ENCODE data around the gene FILIP1.
A peak's percentile ranks its signal among the peaks of the same experiment; 100 is the strongest.

The FILIP1 gene

GRCh38 chr6:75419416-75419815 is 74.2 kb downstream of the FILIP1 start:
- no peak for TF ChIP-seq EGR1 (IDR thresholded peaks at IDR 0.05)
- TF ChIP-seq EP300 (IDR thresholded peaks at IDR 0.05; ENCODE audit: borderline replicate concordance), result no peak
- no peak for TF ChIP-seq USF1 (IDR thresholded peaks at IDR 0.05)
- TF ChIP-seq TCF12 (IDR thresholded peaks at IDR 0.05; ENCODE audit: low read depth), result no peak
- no peak for TF ChIP-seq RAD21 (IDR thresholded peaks at IDR 0.05; ENCODE audit: low read depth)
- no peak for TF ChIP-seq CREB1 (IDR thresholded peaks at IDR 0.05; ENCODE audit: low read depth)
- no peak for TF ChIP-seq NFIC (IDR thresholded peaks at IDR 0.05)
- no peak for TF ChIP-seq MAX (IDR thresholded peaks at IDR 0.05)
- no peak for TF ChIP-seq TAF1 (IDR thresholded peaks at IDR 0.05; ENCODE audit: low read depth)
- no peak for TF ChIP-seq CEBPB (IDR thresholded peaks at IDR 0.05)
- TF ChIP-seq FOXM1 (IDR thresholded peaks at IDR 0.05; ENCODE audit: borderline replicate concordance, low read depth), result no peak

GRCh38 chr6:75418233-75418632 is 75.4 kb downstream of the FILIP1 start:
- no peak for TF ChIP-seq RAD21 (IDR thresholded peaks at IDR 0.05; ENCODE audit: low read depth)
- TF ChIP-seq TAF1 (IDR thresholded peaks at IDR 0.05; ENCODE audit: low read depth), result no peak
- TF ChIP-seq MAX (IDR thresholded peaks at IDR 0.05), result no peak
- no peak for TF ChIP-seq USF1 (IDR thresholded peaks at IDR 0.05)
- TF ChIP-seq ZBTB7A (IDR thresholded peaks at IDR 0.05; ENCODE audit: low read depth), result no peak
- TF ChIP-seq FOXM1 (IDR thresholded peaks at IDR 0.05; ENCODE audit: borderline replicate concordance, low read depth), result peak; percentile 58; the same call in 1 of the 2 replicates
- peak; percentile 48; the same call in 1 of the 2 replicates for TF ChIP-seq TEAD4 (IDR thresholded peaks at IDR 0.05)
- TF ChIP-seq REST (IDR thresholded peaks at IDR 0.05; ENCODE audit: low read depth), result no peak
- TF ChIP-seq CREB1 (IDR thresholded peaks at IDR 0.05; ENCODE audit: low read depth), result no peak
- no peak for TF ChIP-seq YY1 (IDR thresholded peaks at IDR 0.05; ENCODE audit: low read depth)
- TF ChIP-seq EGR1 (IDR thresholded peaks at IDR 0.05), result no peak
- TF ChIP-seq TCF12 (IDR thresholded peaks at IDR 0.05; ENCODE audit: low read depth), result peak; percentile 45; the same call in 1 of the 2 replicates
- TF ChIP-seq NFIC (IDR thresholded peaks at IDR 0.05), result peak; percentile 58; the same call in 1 of the 2 replicates
- TF ChIP-seq CEBPB (IDR thresholded peaks at IDR 0.05), result peak; percentile 52
- TF ChIP-seq EP300 (IDR thresholded peaks at IDR 0.05; ENCODE audit: borderline replicate concordance), result peak; percentile 62; the same call in 1 of the 2 replicates

- TF ChIP-seq CEBPB (IDR thresholded peaks at IDR 0.05), result no peak
- TF ChIP-seq REST (IDR thresholded peaks at IDR 0.05; ENCODE audit: low read depth), result no peak
- TF ChIP-seq YY1 (IDR thresholded peaks at IDR 0.05; ENCODE audit: low read depth), result no peak
- no peak for TF ChIP-seq USF1 (IDR thresholded peaks at IDR 0.05)
- TF ChIP-seq EGR1 (IDR thresholded peaks at IDR 0.05), result no peak
- no peak for TF ChIP-seq TEAD4 (IDR thresholded peaks at IDR 0.05)
- no peak for TF ChIP-seq CREB1 (IDR thresholded peaks at IDR 0.05; ENCODE audit: low read depth)
- TF ChIP-seq FOXM1 (IDR thresholded peaks at IDR 0.05; ENCODE audit: borderline replicate concordance, low read depth), result no peak
- no peak for TF ChIP-seq RAD21 (IDR thresholded peaks at IDR 0.05; ENCODE audit: low read depth)
- no peak for TF ChIP-seq NFIC (IDR thresholded peaks at IDR 0.05)
- TF ChIP-seq TCF12 (IDR thresholded peaks at IDR 0.05; ENCODE audit: low read depth), result no peak
- no peak for TF ChIP-seq EP300 (IDR thresholded peaks at IDR 0.05; ENCODE audit: borderline replicate concordance)
- TF ChIP-seq TAF1 (IDR thresholded peaks at IDR 0.05; ENCODE audit: low read depth), result no peak
- no peak for TF ChIP-seq ZBTB7A (IDR thresholded peaks at IDR 0.05; ENCODE audit: low read depth)
- TF ChIP-seq MAX (IDR thresholded peaks at IDR 0.05), result no peak
These were observed 77.2 kb downstream of the FILIP1 start for GRCh38 chr6:75416443-75416842.

GRCh38 chr6:75415804-75416203 is 77.8 kb downstream of the FILIP1 start:
- no peak for TF ChIP-seq NFIC (IDR thresholded peaks at IDR 0.05)
- no peak for TF ChIP-seq ZBTB7A (IDR thresholded peaks at IDR 0.05; ENCODE audit: low read depth)
- TF ChIP-seq CEBPB (IDR thresholded peaks at IDR 0.05), result no peak
- no peak for TF ChIP-seq MAX (IDR thresholded peaks at IDR 0.05)
- TF ChIP-seq TAF1 (IDR thresholded peaks at IDR 0.05; ENCODE audit: low read depth), result no peak
- TF ChIP-seq EP300 (IDR thresholded peaks at IDR 0.05; ENCODE audit: borderline replicate concordance), result no peak
- TF ChIP-seq TEAD4 (IDR thresholded peaks at IDR 0.05), result no peak
- no peak for TF ChIP-seq TCF12 (IDR thresholded peaks at IDR 0.05; ENCODE audit: low read depth)
- no peak for TF ChIP-seq CREB1 (IDR thresholded peaks at IDR 0.05; ENCODE audit: low read depth)
